Effector CD4-positive, alpha-beta T cell (primary cell): Measurements from ENCODE around the gene BATF3.
"Not testable (repeated sequence)": the region's sequence is repeated elsewhere in the genome, so short reads cannot be mapped to it uniquely, and the experiment has no call there.

ENCODE experiments used
- DNase-seq: peaks from one replicate; pipeline ENCODE4 v3.0.0-alpha.2; 2020

The BATF3 gene

DNA sequence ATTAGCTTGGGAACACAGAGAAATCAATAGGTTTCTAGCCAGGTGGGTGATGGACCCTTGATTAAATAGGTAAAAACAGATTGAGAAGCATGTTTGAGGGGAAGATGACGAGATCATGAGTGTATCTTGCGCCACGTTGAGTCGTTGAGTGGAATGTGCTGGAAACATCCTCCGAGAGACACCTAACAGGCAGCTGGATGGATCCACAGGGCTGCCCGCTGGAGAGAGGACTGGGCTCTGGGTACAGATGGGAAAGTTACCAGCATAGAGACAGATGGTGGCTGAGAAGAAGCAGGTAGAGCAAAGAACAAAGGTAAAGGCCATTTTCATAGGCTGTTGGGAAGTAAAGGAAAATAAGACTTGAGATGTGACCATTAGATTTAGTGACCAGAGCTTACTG lies 15.6 kb downstream of the BATF3 start:
- no peak for DNase-seq

DNA sequence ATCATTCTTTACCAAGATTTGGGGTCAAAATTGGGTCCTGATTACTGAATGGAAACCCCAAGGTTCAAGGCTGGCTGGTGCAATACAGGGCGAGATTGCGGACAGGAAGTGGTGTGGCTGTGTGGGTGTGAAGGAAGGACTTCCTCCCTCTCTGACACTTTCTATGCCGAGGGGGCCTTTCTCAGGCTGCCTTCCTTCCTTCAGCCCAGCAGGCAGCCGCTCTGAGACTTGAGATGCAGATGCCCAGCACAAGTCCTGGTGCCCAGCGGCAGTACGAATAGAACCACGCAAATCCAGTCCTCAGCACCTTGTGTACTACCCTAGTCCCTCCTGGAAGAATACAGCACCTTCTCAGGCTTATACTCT lies 16.3 kb downstream of the BATF3 start:
- no peak for DNase-seq

DNA sequence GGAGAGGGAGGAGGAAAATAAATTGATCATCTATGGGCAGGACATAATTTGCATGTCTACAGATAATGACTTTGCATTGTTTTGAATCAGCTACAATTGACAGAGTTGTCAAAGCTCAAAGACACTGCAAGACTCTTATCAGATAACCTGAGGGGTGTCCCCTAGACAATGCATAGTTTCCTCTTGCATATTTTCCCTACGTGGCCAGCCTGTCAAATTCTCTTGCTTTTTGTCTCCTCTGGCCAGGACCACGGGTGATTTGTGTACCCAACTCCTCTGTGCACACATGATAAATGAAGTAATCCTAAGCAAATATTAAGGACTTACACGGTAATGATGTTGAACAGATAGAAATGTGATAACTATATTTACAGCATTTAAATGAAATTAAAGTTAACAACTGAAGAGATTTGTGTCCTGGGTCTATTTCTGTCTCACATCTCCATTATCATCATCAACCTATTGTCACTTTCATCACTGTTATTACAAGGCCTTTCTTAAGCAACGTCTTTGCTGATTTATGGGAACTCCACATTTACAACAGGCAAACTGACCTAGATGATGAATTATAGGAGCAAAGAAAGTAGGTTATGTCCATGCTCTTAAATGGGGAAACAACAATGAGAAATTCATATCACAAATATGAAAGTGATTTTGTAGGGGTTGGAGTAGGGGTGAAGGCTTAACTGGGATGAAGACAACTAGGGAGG lies 18.8 kb downstream of the BATF3 start:
- no peak for DNase-seq

DNA sequence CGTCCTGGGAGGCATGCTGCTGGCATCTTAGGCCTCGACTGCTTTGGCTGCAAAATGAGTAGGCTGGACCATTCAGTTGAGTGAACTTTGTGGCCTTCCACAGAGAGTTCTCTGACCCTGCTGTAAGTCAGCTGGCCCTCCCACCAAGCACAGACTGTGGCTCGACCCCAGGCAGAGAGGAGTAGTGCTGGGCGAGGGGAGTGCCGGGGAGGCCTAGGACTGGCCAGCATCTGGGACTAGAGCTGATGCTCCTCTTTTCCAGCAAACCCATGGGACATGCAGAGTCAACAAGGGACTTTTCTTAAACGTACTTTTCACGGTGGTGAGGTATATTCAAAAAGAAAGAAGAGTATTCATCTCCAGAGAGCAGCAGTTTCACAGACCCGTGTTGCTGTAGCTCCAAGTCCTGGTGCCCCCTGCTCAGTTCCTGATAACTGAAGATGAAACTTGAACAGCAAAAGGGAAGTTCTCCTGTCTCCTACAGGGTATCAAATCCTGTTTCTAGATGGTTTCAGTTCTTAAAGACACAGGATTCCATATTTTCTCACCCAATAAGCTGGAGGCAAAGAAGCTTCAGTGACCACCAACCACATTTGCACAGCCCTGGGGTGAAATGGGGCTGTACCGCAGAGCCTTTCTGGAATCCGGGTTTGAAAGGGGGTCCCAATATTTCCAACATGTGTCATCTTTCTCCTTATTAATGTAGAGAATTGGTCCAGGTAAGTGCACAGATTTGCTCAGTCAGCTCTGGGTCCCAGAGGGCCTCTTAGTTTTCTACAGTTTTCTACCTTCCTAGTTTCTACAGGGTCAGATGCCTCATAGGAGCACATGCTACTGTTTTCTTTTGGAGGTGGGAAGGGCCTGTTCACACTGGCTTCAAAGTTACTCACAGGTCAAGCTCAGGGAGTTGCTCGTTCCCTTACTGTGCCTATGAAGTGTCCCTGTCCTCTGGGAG lies 20.9 kb downstream of the BATF3 start:
- no peak for DNase-seq

DNA sequence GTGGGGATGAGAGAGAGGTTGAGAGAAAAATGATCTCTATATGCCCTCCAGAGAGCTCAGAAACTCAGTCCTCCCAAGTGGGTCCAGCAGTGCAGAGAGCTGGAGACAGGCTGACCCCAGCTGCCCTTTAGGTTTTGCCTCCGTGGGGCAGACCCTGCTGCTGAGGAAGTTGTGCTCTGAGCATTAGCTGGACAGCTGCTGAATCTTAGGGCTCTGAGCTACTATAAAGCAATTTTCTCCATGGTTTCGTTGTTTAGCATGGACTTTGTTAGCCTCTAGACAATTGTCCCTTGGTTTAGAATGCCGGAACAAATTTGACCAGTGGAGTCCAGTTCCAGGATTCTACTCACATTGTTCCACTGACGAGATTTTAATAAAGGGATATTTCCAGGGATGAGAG lies 22.1 kb downstream of the BATF3 start:
- no peak for DNase-seq

DNA sequence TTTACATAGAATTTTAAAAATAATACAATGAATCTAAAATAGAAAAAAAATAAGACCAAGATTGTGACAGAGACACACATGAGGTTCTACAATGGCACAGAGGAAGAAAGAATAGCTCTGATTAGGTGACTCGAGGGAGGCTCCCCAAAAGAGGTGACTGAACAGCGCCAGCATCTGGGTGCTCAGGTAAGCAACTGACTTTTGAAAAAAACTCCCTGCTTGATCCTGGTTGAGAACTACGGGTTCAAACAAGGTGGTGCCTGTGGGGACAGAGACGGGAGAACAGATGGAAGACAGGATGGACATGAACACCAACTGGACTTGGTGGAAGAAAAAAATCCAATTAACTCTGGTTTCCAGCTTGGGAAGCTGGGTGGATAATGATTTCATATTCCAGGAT lies 22.5 kb downstream of the BATF3 start:
- no peak for DNase-seq

DNA sequence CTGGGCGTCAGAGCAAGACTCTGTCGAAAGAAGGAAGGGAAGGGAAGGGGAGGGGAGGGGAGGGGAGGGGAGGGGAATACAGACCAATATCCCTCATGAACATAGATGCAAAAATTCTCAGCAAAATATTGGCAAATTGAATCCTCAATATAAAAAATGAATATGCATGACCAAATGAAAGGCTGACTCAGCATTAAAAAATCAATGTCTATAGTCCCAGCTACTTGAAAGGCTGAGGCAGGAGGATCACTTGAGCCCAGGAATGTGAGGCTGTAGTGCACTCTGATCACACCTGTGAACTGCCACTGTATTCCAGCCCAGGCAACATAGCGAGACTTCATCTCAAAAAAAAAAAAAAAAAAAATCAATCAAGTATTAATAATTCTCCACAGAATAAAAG lies 24.0 kb downstream of the BATF3 start:
- DNase-seq = no peak

DNA sequence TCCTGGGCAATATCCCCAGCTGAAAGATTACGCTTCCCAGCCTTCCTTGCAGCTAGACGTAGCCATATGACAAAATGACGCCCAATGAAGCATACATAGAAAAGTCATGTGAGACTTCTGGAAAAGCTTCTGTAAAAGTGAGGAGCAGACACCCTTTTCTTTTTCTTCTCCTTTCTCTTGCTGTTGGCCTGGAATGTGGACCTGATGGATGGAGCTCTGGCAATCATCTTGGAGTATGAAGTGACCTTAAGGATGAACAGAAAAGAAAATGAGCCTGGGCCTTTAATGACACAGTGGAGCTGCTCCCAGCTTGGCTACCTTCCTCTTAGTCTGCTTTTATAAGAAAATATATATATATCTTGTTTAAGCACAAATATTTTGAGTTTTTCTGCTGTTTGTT lies 24.8 kb downstream of the BATF3 start:
- DNase-seq = no peak

DNA sequence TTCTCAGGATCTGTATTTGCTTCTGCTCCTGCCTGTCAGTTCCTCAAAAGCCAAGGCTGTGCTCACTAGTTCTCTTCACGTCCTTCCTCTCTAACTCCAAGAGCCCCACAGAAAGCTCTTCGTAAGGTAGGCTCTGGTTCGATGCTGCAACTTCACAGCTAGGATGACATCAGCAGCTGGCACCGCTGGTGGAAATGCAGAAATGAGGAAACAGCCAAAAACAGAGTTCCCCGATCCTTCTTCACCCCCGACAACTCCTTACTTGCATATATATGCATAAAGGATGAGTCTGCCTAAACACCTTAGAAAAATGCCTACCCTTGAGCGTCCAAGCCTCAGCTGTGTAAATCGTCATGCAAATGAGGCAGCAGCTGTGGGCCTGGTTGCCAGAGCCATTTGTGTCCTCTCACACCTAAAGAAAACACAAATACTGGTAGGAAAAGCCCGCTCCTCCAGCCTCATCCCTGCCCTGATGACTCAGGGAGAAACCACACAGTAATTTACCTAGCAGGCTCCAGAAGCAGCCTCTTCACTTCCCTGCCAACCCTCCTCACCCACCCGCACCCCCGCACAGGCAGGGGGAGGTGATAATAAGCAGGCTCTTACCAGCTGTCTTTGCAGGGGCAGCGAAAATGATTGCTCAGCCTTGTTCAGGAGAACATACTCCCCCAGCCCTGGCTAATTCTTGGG lies 28.2 kb downstream of the BATF3 start:
- no peak for DNase-seq

DNA sequence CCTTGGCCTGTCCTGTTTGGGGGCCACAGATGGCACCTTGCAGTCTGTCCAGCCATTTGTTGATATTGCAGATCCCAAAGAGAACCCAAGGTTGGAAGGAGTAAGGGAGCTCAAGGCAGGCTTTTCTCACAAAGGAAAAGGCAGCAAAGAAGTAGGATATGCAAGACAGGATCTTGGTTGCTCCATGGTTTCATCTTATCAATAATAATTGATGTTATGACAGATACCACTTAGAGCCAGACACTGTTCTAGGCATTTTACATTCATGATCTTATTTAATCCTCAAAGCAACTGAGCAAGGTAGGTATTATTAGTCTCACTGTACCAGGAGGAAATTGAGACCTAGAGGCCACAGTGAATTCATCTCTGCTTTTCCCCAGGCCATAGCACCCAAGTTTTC lies 28.8 kb downstream of the BATF3 start:
- DNase-seq = no peak

DNA sequence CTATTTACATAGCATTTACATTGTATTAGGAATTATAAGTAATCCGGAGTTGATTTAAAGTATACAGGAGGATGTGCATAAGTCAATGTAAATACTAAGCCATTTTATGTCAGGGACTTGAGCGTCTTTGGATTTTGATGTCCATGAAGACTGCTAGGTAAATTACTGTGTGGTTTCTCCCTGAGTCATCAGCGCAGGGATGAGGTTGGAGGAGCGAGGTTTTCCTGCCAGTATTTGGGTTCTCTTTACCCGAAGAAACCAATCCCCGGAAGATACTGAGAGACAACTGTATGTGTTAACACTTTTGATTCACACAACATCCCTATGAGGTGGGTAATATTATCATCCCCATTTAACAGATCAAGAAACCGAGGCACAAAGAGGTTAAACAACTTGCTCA lies 29.3 kb downstream of the BATF3 start:
- DNase-seq = no peak

DNA sequence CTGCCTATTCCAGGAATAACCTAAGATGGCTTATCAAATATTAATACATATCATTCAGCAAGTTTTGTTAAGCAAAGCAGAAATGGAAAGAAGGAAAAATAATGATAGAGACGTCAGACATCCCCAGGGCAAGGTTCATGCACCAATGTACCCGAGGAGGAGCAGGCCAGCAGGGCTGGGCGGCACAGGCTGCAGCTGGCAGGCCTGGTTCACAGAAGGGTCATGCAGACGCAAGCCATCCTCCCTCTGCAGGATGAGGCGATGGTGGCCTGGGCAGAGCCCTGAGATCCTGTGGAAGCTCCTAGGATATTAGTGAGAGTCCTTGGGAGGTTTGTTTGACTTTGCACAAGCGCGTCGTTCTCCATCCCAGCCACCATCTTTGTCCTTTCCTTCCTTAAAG lies 30.0 kb downstream of the BATF3 start:
- no peak for DNase-seq

DNA sequence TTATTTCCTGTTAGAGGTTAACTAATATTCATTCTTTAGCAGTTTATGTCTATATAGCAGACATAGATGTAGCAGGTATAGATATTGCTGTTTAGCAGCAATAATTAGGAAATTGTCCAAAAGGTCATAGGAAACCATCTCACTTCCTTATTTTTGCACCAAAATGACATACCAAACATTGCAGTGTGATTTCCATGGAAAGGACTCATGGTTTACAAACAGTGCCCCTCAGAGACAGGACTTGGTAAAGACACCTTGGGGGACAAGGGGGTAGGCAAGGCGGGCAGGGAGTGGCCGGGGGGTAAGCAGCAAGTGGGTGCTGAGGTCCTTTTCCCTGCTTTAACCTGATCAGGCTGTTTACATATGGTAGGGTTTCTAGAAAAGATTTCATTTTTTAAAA lies 30.5 kb downstream of the BATF3 start:
- DNase-seq = no peak

DNA sequence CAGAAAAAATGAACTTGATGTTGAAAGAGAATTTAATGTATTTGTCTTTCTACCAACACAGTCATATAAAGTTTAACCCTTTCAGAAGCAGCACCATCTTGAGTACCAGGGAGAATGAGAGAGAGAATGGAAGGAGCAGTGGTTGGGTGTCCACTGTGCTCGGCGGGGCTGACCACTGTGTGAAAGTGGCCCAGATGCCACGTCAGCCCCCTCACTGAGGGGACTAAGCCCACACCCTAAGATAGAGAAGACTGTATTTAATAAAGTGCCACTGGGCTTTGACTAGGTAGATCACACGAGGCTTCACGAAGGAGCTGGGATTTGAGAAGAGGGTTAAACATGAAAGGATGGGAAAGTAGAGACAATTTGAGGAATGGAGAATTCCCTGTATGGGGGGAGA lies 31.2 kb downstream of the BATF3 start:
- no peak for DNase-seq

DNA sequence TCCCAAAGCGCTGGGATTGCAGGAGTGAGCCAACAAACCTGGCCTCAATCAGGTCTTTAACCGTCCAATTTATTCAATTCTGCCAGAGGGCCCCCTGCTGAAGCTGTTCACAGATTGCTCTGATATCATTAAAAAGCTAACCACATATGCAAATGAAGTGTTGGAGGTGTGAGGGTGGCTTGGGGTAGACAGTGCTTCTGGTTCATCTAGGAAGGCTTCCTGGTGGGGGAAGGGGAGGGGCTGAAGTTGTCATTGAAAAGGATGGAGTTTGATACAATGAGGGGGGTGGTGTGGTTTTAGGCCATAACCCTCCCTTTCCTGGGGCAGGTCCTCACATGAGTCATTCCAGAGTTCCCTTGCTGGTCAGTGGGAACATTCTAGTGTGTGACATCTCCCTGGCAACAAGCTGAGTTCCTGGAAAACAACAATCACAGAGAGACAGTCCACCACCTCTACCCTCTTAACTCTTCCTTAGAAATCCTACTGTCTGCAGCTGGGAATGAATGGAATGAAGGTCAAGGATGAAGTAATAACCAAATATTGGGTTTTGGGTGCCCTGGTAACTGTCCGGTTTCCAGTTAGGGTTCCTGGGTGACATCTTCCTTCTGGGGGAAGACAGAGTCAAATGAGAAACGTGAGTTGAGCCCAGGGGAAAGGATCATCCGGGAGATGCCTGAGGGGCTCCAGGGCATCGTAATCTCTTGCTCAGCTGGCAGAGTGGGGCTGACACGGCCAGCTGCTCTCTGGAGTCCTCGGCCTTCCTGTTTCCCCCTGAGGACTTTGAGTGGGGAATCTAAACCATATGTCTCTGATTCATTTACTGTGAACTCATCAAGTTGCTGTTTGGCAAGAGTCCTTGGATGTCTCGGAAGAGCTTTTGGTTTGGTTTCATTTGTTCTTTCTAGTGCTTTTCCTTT lies 32.2 kb downstream of the BATF3 start:
- DNase-seq = no peak

DNA sequence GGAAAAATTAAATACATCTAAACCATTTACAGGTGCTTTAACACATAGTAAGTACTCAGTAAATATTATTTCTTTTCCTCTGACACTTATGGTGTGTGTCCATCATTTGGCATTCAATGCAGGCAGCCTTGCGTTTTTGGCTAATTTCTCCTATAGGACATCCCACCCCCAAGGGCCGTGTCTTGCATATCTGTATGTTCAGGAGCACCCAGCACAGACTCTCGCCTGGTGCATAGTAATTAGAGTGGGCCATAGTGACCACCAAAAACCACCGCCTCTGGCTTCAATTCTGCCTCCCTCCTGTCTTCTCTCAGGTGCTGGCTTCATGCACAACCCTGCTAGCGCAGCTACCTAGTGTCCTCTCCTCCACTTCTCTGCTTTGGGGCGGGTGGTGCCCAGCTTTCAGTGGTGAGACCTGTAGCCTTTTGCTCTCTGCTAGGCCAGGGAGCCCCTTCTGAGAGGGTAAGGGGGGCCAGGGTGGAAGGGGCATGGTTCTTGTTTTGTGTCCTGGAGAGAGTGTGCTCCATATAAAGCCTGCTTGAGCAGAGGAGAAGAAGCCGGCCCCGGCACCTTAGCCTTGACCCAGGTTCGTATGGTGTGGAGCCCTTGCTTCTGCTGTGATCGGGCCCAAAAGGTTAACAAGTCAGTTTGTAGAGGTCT lies 33.4 kb downstream of the BATF3 start:
- no peak for DNase-seq

DNA sequence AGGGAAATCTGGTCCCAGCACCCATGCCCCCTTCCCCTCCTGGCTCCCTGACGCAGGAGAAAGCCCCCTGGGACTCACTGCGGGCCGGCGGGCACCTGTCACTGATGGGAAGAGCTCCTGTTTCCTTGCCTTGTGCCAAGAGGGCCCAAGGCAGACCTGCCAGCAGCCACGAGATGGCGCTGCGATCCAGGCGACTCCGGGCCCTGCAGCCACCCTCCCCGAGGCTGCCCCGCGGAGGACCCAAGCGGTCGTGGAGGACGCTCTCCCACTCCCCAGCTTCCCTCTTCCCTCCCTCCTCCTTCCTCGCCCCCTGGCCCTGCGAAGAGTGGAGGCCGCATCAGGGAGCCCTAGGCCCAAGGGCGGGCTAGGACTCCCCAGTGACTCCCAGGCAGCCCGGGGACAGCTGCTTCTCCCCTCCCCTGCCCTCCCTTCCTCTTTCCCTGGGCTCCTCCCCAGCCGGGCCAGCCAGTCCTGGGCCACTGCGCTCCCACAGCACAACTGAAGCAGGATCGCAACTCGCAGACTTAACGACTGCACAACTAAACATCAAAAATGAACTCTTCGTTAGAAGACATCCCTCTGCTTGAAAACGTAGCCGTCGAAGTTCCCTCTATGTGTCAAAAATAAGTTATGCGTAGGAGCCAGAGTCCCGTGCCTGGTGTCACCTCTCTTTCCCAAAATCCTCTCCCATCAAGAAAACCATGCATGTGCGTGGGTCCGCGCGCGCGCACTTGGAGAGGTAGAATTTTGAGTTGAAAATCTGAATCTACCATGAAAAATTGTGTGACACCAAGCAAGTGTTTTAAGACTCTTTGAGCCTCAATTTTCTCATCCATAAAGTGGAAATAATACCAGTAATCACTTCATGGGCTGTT lies 34.2 kb downstream of the BATF3 start:
- peak; percentile 69 for DNase-seq

DNA sequence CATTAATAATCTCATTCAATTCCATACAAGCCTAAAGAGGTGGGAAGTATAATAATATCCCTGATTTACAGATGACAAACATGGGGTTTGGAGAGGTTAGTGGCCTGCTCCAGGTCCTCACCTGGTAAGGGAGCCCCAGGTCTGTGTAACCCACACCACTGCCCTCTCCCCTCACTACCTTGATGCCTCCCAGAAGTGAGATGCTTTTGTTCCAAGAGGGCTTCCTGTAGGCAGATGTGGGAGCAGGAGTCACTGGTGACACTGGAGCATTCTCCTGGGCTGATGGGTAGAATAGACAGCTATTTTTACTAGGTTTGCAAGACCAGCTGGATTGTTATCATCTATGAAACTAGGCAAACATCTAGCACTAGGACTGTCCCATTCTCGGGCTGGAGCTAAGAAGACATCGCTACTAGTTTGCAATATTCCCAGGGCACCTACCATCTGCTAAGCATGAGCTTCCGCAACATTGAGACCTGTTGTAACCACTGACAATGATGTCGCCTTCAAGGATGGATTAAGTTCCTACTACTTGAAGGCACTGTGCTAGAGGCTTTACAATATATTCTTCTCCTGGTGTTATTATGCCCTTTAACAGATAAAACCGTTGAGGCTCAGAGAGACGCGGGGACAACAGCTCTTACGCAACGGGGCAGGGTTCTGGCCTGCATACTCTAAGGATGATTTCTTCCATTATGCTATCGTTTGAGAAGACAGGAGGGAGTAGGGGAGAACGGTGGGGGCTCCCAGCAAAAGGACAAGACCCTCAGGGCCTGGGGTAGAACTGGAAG lies 35.0 kb downstream of the BATF3 start:
- DNase-seq = no peak

DNA sequence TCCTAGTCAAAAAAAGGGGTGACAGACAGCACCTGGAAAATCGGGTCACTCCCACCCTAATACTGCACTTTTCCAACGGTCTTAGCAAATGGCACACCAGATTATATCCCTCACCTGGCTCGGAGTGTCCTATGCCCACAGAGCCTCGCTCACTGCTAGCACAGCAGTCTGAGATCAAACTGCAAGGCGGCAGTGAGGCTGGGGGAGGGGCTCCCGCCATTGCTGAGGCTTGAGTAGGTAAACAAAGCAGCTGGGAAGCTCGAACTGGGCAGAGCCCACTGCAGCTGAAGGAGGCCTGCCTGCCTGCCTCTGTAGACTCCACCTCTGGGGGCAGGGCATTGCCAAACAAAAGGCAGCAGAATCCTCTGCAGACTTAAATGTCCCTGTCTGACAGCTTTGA lies 41.4 kb downstream of the BATF3 start:
- not testable (repeated sequence) for DNase-seq

DNA sequence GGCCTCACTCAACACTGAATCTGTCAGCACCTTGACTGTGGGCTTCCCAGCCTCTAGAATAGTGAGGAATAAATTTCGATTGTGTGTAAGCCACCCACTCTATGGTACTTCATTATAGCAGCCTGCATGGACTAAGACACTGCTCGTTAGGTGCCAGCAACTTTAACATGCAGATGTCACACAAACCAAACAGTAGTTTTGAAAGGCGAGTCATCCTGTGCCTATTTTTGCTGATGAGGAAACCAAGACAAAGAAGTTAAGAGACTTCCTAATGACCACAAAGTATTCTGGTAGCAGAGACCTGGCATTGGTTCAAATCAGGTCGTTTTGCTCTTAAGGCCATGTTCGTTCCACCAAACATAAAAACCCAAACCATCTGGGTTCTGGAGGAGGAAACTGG lies 42.9 kb downstream of the BATF3 start:
- DNase-seq = no peak
